ENCODE data around the gene PAX5. TPM values are rescaled to one million over a fixed set of nuclear protein-coding genes. Genes with fewer than 3 reads are reported as not detected.

Gene PAX5
- polyA plus RNA-seq, 1 donor from 2014 or later, result not detected

- no peak overlapping the region for H3K27ac ChIP-seq (ENCODE audit: low read length)
- H3F3A ChIP-seq (ENCODE audit: insufficient read depth, low read length, poor library complexity, severe bottlenecking), result no peaks in the 10 kb centered on the region
- H3K4me2 ChIP-seq (ENCODE audit: low read length), result no peak overlapping the region
- no peaks in the 10 kb centered on the region for H3K79me2 ChIP-seq (replicated peaks; ENCODE audit: insufficient read depth, low read length)
- no peak overlapping the region for H3K4me3 ChIP-seq (ENCODE audit: low read length)
- H2AFZ ChIP-seq (ENCODE audit: low read depth, low read length), result no peak overlapping the region
- H3K9ac ChIP-seq (ENCODE audit: low read length), result no peak overlapping the region
- H3K36me3 ChIP-seq (ENCODE audit: insufficient read depth, low read length), result no peaks in the 10 kb centered on the region
- H3K27me3 ChIP-seq (ENCODE audit: insufficient read depth, low read depth, low read length), result no peaks in the 10 kb centered on the region
- H3K9me2 ChIP-seq (ENCODE audit: insufficient read depth, low read length), result no peaks in the 10 kb centered on the region
- H4K20me1 ChIP-seq (ENCODE audit: insufficient read depth), result no peaks in the 10 kb centered on the region
- no peak for TF ChIP-seq POLR2AphosphoS5 (IDR thresholded peaks at IDR 0.05)
- no peak for TF ChIP-seq EP300 (conservative IDR thresholded peaks at IDR 0.05; ENCODE audit: poor library complexity, severe bottlenecking)
- TF ChIP-seq MXI1 (conservative IDR thresholded peaks at IDR 0.05; ENCODE audit: poor library complexity, severe bottlenecking), result no peak
- no peak for TF ChIP-seq RAD21 (conservative IDR thresholded peaks at IDR 0.05)
- TF ChIP-seq SMC3 (conservative IDR thresholded peaks at IDR 0.05; ENCODE audit: poor library complexity), result no peak
- TF ChIP-seq REST (IDR thresholded peaks at IDR 0.05; ENCODE audit: borderline replicate concordance), result no peak
- no peak for TF ChIP-seq EZH2 (IDR thresholded peaks at IDR 0.05; ENCODE audit: borderline replicate concordance, insufficient read depth, low read length, poor library complexity, severe bottlenecking)
- no peak for TF ChIP-seq CTCF (IDR thresholded peaks at IDR 0.05; ENCODE audit: poor library complexity, severe bottlenecking)
- TF ChIP-seq TAF1 (IDR thresholded peaks at IDR 0.05; ENCODE audit: low read depth), result no peak
- no peaks in the 10 kb centered on the region for H3K9me3 ChIP-seq (ENCODE audit: low read length)
Measured at GRCh38 chr9:36797471-36798220, 236.4 kb downstream of the PAX5 start.

- H2AFZ ChIP-seq (ENCODE audit: low read depth, low read length), result no peak overlapping the region
- H3K4me3 ChIP-seq (ENCODE audit: low read length), result no peak overlapping the region
- H3F3A ChIP-seq (ENCODE audit: insufficient read depth, low read length, poor library complexity, severe bottlenecking), result no peaks in the 10 kb centered on the region
- no peaks in the 10 kb centered on the region for H3K27me3 ChIP-seq (ENCODE audit: insufficient read depth, low read depth, low read length)
- H3K27ac ChIP-seq (ENCODE audit: low read length), result no peak overlapping the region
- H3K4me2 ChIP-seq (ENCODE audit: low read length), result no peak overlapping the region
- H4K20me1 ChIP-seq (ENCODE audit: insufficient read depth), result no peaks in the 10 kb centered on the region
- no peaks in the 10 kb centered on the region for H3K9me3 ChIP-seq (ENCODE audit: low read length)
- no peaks in the 10 kb centered on the region for H3K9me2 ChIP-seq (ENCODE audit: insufficient read depth, low read length)
- H3K79me2 ChIP-seq (replicated peaks; ENCODE audit: insufficient read depth, low read length), result no peaks in the 10 kb centered on the region
- no peaks in the 10 kb centered on the region for H3K36me3 ChIP-seq (ENCODE audit: insufficient read depth, low read length)
- no peak overlapping the region for H3K9ac ChIP-seq (ENCODE audit: low read length)
- TF ChIP-seq EZH2 (IDR thresholded peaks at IDR 0.05; ENCODE audit: borderline replicate concordance, insufficient read depth, low read length, poor library complexity, severe bottlenecking) (no peak), MXI1 (conservative IDR thresholded peaks at IDR 0.05; ENCODE audit: poor library complexity, severe bottlenecking) (no peak), POLR2AphosphoS5 (IDR thresholded peaks at IDR 0.05) (no peak), REST (IDR thresholded peaks at IDR 0.05; ENCODE audit: borderline replicate concordance) (no peak), SMC3 (conservative IDR thresholded peaks at IDR 0.05; ENCODE audit: poor library complexity) (no peak), CTCF (IDR thresholded peaks at IDR 0.05; ENCODE audit: poor library complexity, severe bottlenecking) (no peak), RAD21 (conservative IDR thresholded peaks at IDR 0.05) (no peak), EP300 (conservative IDR thresholded peaks at IDR 0.05; ENCODE audit: poor library complexity, severe bottlenecking) (no peak)
Measured at GRCh38 chr9:36796671-36797419, 237.2 kb downstream of the PAX5 start.
